GM18502 (cell line): ENCODE data around the gene TMEM89.
A peak's percentile ranks its signal among the peaks of the same experiment; 100 is the strongest.

ENCODE experiments used
- ATAC-seq: cut with Tn5 transposase; IDR thresholded peaks from one replicate; pipeline ENCODE4 v1.9.1; 2021; ENCODE audit warnings: mild to moderate bottlenecking; ENCODE audit not compliant: unreplicated experiment, poor library complexity

TMEM89 gene, protein sequence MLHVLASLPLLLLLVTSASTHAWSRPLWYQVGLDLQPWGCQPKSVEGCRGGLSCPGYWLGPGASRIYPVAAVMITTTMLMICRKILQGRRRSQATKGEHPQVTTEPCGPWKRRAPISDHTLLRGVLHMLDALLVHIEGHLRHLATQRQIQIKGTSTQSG

DNA sequence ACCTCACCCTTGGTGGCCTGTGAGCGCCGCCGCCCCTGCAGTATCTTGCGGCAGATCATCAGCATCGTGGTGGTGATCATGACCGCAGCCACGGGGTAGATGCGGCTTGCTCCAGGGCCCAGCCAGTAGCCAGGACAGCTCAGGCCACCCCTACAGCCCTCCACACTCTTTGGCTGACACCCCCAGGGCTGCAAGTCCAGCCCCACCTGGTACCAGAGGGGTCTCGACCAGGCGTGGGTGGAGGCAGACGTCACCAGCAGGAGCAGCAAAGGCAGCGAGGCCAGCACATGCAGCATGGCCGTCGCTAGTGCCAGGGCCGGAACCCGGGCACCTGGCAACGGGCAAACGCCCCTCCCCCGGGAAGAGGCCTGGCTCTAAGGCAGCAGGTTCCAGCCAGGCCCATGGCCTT, at the start of gene TMEM89:
TMEM89 (minus strand) TSS at position 309 of the 409 bp plus-strand sequence; CDS start at position 296, 13 bp downstream.
- no peak for ATAC-seq

GRCh38 chr3:48664929-48665328, 43.4 kb upstream of the TMEM89 start:
- ATAC-seq = no peak

GRCh38 chr3:48664313-48664644, 42.7 kb upstream of the TMEM89 start:
- ATAC-seq = no peak

DNA sequence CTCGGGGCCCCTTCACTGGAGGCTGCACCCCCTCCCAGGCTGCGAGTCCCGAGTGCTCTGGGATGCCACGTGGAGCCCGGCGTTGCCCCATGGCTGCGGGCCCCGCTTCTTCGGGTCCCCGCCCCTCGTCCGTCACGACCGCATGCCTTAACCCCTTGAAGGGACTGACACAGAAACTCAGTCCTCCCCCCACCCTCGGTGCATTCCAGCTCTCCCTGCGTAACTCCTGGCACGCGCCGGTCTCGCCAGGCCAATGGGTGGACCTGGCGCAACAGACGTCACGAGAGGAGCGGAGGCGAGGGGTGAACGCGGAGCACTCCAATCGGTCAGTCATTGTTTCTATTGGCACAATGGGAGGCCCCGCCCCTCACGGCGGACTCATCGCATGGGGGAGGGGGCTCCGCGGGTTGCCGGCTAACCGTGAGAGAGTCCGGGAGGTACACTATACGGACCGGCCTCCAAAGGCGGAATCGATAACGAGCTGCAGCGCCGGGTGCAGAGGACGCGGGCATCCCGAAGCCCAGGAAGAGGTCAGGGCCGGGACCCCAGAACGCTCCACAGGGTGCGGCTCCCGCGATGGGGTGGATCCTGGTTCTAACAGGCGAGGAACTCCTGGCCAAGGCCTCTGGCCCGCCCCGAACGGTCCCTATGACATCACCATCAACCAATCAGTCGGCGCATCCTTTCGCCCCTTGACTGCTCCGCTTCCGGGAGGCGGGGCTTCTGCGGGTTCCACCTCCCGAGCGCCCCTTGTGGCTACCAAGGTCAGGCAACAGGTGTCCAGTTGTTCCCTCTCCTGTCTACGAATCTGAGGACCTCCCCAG, 42.1 kb upstream of the TMEM89 start:
- ATAC-seq = peak; percentile 87

- ATAC-seq = no peak
These were observed 41.4 kb upstream of the TMEM89 start, which contains the start of gene CELSR3 for GRCh38 chr3:48662753-48663488. Gene CELSR3, minus strand, starts transcription at chr3:48662886. Its CDS starts 252 bp downstream, at chr3:48662634.

GRCh38 chr3:48662145-48662752, 40.7 kb upstream of the TMEM89 start:
- no peak for ATAC-seq

GRCh38 chr3:48661501-48662144, 40.1 kb upstream of the TMEM89 start:
- no peak for ATAC-seq

DNA sequence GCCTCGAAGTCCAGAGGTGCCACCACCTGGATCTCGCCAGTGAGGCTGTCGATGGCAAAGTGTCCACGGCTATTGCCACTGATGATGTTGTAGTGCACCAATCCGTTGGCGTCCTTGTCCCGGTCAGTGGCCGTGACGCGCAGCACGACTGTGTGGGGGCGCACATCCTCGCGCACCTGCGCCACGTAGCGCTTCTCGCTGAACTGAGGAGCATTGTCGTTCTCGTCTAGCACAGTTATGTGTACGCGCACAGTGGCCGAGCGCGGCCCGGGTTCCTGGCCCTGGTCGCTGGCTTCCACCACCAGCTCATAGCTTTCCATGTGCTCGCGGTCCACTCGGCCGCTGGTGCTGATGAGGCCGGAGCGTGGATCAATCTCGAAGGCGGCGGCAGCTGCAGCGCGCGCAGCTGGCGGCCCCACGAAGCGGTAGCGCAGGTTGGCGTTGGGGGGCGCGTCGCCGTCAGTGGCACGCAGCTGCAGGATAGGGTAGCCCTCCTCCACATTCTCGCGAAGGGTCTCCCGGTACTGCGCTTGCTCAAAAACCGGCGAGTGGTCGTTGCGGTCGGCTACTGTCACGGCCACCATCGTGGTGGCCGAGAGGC, 39.3 kb upstream of the TMEM89 start:
- ATAC-seq = no peak

DNA sequence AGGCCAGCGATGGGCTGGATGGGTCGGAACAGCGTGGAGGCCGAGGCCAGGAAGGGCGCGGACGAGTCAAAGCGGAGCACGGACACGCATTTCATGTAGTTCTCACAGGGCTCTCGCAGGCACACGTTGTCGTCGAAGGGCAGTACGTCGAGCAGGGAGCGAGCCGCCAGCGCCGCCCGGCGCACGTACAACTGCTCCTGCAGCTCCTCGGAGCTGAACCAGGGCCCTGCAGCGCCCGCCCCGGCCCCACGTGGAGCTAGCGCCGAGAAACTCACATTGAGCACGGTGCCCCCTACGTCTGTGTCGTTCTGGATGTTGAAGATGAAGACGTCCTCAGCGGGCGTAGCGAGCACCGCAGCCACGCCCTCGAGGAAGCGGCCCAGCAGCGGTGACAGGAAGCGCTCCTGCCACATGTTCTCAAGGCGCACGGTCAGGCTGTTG, 35.3 kb upstream of the TMEM89 start:
- ATAC-seq = no peak

GRCh38 chr3:48656061-48656840, 34.7 kb upstream of the TMEM89 start:
- ATAC-seq = peak; percentile 65

DNA sequence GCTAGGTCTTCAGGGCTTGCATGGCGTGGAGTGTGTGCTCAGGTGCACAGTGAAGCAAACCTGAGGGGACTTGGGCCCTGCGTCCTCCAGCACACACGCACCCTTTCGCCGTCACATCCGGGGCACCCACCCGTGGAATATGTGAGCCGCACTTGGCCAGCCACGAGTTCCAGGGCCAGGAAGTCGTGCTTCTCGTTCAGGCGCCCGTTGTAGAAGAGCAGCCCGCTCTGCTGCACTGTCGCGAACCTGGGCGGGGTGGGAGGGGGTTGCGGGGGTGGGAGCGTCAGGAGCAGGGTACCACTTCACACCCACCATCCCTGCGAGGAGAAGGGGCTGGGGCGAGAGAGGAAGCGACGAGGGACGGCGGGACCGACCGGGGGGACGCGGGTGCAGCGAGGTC, 34.0 kb upstream of the TMEM89 start:
- ATAC-seq = no peak

DNA sequence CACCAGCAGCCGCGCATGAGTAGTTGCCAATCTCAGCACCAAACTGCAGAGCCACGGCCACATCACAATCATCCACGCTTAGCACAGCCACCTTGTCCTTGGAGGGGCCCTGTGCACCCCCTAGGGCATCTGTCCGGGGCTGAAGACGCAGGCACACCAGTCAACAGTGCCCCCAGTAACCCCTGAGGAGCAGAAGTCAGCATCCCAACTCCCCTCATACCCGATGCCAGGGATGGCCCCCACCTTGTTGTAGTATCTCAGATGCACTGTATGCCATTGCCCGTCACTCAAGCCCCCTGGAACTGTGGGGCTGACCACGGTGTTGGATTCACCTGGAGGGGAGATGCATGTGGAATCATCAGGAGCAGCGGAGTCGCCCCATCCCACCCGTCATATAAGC, 33.5 kb upstream of the TMEM89 start:
- ATAC-seq = no peak

- no peak for ATAC-seq
These were observed 31.6 kb upstream of the TMEM89 start for GRCh38 chr3:48652923-48653715.

GRCh38 chr3:48651771-48652170, 30.2 kb upstream of the TMEM89 start:
- no peak for ATAC-seq

DNA sequence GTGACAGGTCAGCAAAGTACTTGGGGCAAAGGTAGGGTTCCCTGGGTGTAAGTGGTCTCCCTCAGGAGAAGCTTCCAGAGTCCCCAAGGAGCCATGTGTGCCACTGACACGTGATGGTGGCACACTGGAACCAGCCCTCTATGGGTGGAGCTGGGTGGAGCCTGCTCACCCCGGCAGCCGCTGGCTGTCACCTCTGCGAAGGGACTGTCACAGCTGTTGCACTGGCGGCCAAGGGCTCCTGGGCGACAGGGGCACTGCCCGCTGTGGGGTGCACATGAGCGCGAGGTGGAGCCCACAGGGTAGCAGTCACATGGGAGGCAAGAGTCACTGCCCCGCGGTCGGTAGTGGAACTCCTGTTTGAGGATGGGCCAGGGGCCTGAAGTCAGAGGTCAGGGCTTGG, 29.2 kb upstream of the TMEM89 start:
- ATAC-seq = no peak

GRCh38 chr3:48648188-48648850, 26.8 kb upstream of the TMEM89 start:
- ATAC-seq = no peak

- no peak for ATAC-seq
These were observed 26.1 kb upstream of the TMEM89 start for GRCh38 chr3:48647714-48648113.
